KMS-11 (cell line): ENCODE measurements around the gene UBTD1.

Experiments used
- H2AFZ ChIP-seq: fragments of 200-600 bp; sonication (generic); 2 replicates; pipeline ENCODE4 v1.6.1; 2016; ENCODE audit warnings: antibody characterized with exemption, mixed run types, low read depth
- H3K27ac ChIP-seq: fragments of 200-600 bp; sonication (generic); 2 replicates; pipeline ENCODE4 v1.6.1; 2016; ENCODE audit warnings: mild to moderate bottlenecking, mixed run types
- H3K27me3 ChIP-seq: fragments of 200-600 bp; sonication (generic); 2 replicates; pipeline ENCODE4 v1.6.1; 2017; ENCODE audit warnings: mild to moderate bottlenecking, low read depth, mixed run types, moderate library complexity; ENCODE audit not compliant: insufficient read depth
- H3K36me3 ChIP-seq: fragments of 200-600 bp; sonication (generic); 2 replicates; pipeline ENCODE4 v1.6.1; 2017; ENCODE audit warnings: mild to moderate bottlenecking, mixed run types; ENCODE audit not compliant: insufficient read depth
- H3K4me1 ChIP-seq: fragments of 200-600 bp; sonication (generic); 2 replicates; pipeline ENCODE4 v1.6.1; 2016; ENCODE audit warnings: mild to moderate bottlenecking, low read depth, mixed run types; ENCODE audit not compliant: poor library complexity, severe bottlenecking
- H3K4me2 ChIP-seq: fragments of 200-600 bp; sonication (generic); 2 replicates; pipeline ENCODE4 v1.7.0; 2016; ENCODE audit warnings: mild to moderate bottlenecking, mixed run types
- H3K4me3 ChIP-seq: fragments of 200-600 bp; sonication (generic); IDR thresholded peaks from 2 replicates; pipeline ENCODE4 v1.6.1; 2017; ENCODE audit warnings: low read depth, low read length, mixed read lengths; ENCODE audit not compliant: insufficient read depth
- H3K79me2 ChIP-seq: fragments of 200-600 bp; sonication (generic); 2 replicates; pipeline ENCODE4 v1.6.1; 2016; ENCODE audit warnings: low read depth, mixed run types; ENCODE audit not compliant: insufficient read depth
- H3K9ac ChIP-seq: fragments of 200-600 bp; sonication (generic); 2 replicates; pipeline ENCODE4 v1.6.1; 2016; ENCODE audit warnings: mild to moderate bottlenecking, mixed run types
- H4K20me1 ChIP-seq: fragments of 200-600 bp; sonication (generic); 2 replicates; pipeline ENCODE4 v1.6.1; 2016; ENCODE audit warnings: mild to moderate bottlenecking, mixed run types; ENCODE audit not compliant: insufficient read depth
- TF ChIP-seq, protein P1 (sequence below): fragments of 200-600 bp; sonication (generic); conservative IDR thresholded peaks from 2 replicates; pipeline ENCODE4 v1.6.1; 2017; ENCODE audit warnings: low read depth, mild to moderate bottlenecking, antibody characterized with exemption, low read length, moderate library complexity, mixed read lengths

Gene UBTD1

GRCh38 chr10:97498841-97499560, at the start of gene UBTD1:
TSS of gene UBTD1 (plus strand) at chr10:97498924. CDS start at chr10:97499204, 280 bp downstream.
- peak within 1 kb of the TSS; percentile 95 for H3K9ac ChIP-seq
- peaks cover 18% of the 10 kb centered on the region for H3K27me3 ChIP-seq
- peaks cover 22% of the 10 kb centered on the region for H3K4me1 ChIP-seq
- peak within 1 kb of the TSS; percentile 92 for H2AFZ ChIP-seq
- H3K4me3 ChIP-seq: peak within 1 kb of the TSS; percentile 27
- peaks cover 35% of the 10 kb centered on the region for H3K79me2 ChIP-seq
- TF ChIP-seq, protein P1, sequence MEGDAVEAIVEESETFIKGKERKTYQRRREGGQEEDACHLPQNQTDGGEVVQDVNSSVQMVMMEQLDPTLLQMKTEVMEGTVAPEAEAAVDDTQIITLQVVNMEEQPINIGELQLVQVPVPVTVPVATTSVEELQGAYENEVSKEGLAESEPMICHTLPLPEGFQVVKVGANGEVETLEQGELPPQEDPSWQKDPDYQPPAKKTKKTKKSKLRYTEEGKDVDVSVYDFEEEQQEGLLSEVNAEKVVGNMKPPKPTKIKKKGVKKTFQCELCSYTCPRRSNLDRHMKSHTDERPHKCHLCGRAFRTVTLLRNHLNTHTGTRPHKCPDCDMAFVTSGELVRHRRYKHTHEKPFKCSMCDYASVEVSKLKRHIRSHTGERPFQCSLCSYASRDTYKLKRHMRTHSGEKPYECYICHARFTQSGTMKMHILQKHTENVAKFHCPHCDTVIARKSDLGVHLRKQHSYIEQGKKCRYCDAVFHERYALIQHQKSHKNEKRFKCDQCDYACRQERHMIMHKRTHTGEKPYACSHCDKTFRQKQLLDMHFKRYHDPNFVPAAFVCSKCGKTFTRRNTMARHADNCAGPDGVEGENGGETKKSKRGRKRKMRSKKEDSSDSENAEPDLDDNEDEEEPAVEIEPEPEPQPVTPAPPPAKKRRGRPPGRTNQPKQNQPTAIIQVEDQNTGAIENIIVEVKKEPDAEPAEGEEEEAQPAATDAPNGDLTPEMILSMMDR: no peak
- peak within 1 kb of the TSS; percentile 100 for H3K4me2 ChIP-seq
- peak within 1 kb of the TSS; percentile 95 for H3K27ac ChIP-seq
- H3K36me3 ChIP-seq: no peaks in the 10 kb centered on the region
- H4K20me1 ChIP-seq: no peaks in the 10 kb centered on the region

DNA sequence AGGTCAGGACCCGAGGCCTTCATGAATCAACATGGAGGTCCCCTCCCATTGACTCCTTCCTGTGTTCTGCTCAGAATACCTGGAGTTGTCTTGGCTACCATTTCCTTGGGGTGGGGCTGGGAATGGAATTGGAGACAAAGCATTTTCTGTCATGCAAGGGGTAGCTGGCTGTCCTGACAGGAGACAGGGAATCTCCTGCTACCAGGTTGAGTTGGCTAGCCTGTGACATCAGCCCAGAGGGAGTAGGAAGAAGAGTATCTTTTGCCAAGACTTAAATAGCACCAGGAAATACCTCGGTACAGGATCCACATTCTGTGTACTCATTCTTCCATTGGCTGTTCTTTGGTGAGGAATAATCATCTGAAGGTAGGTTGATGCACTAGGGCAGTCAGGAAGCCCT, 47.9 kb upstream of the UBTD1 start:
- Histone ChIP-seq H3K36me3 (no peaks in the 10 kb centered on the region), H3K4me2 (no peak overlapping the region), H3K4me1 (peaks cover 18% of the 10 kb centered on the region), H3K4me3 (no peak overlapping the region), H2AFZ (no peak overlapping the region), H3K9ac (no peak overlapping the region), H3K27ac (no peak overlapping the region), H4K20me1 (no peaks in the 10 kb centered on the region), H3K79me2 (peaks cover 15% of the 10 kb centered on the region; the same call in 1 of the 2 replicates), H3K27me3 (no peaks in the 10 kb centered on the region)
- TF ChIP-seq, protein P1: no peak

GRCh38 chr10:97451605-97452004, 47.1 kb upstream of the UBTD1 start:
- Histone ChIP-seq H3K36me3 (no peaks in the 10 kb centered on the region), H2AFZ (no peak overlapping the region), H3K79me2 (peaks cover 15% of the 10 kb centered on the region; the same call in 1 of the 2 replicates)

DNA sequence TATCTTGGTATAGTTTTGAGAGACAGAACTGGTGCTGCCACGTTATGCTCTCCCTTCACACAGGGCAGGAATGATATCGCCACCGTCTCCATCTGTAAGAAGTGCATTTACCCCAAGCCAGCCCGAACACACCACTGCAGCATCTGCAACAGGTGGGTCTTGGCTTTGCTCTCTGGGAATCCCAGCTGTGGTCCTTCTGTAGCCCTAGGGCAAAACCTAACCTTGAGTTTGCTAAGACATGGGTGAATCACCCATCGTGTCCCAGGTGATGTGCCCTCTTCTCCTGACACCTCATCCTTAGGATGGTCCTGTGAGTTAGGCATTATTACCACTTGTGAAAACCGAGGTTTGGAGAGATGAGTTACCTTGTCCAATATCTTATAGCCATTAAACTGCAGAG, 46.4 kb upstream of the UBTD1 start:
- Histone ChIP-seq H3K79me2 (peaks cover 15% of the 10 kb centered on the region; the same call in 1 of the 2 replicates), H3K4me1 (peaks cover 12% of the 10 kb centered on the region), H4K20me1 (no peaks in the 10 kb centered on the region), H3K36me3 (no peaks in the 10 kb centered on the region), H2AFZ (no peak overlapping the region), H3K4me3 (no peak overlapping the region), H3K4me2 (no peak overlapping the region), H3K9ac (no peak overlapping the region), H3K27me3 (no peaks in the 10 kb centered on the region), H3K27ac (no peak overlapping the region)
- TF ChIP-seq, protein P1: no peak

More at GRCh38 chr10:97451605-97452004, 47.1 kb upstream of the UBTD1 start:
- no peak overlapping the region for H3K4me2 ChIP-seq
- TF ChIP-seq, protein P1: no peak
- H3K27ac ChIP-seq: no peak overlapping the region
- no peaks in the 10 kb centered on the region for H4K20me1 ChIP-seq
- H3K27me3 ChIP-seq: no peaks in the 10 kb centered on the region
- no peak overlapping the region for H3K4me3 ChIP-seq
- H3K4me1 ChIP-seq: peaks cover 18% of the 10 kb centered on the region
- no peak overlapping the region for H3K9ac ChIP-seq
